IPS DF 4.7 (cell line): ENCODE measurements around the gene CETP.
"Not testable (repeated sequence)": the region's sequence is repeated elsewhere in the genome, so short reads cannot be mapped to it uniquely, and the experiment has no call there.

Experiments
- DNase-seq: peaks from one replicate; pipeline ENCODE4 v3.0.0-alpha.2; 2013; ENCODE audit warnings: low spot score; ENCODE audit errors: extremely low read depth

CETP gene

DNA sequence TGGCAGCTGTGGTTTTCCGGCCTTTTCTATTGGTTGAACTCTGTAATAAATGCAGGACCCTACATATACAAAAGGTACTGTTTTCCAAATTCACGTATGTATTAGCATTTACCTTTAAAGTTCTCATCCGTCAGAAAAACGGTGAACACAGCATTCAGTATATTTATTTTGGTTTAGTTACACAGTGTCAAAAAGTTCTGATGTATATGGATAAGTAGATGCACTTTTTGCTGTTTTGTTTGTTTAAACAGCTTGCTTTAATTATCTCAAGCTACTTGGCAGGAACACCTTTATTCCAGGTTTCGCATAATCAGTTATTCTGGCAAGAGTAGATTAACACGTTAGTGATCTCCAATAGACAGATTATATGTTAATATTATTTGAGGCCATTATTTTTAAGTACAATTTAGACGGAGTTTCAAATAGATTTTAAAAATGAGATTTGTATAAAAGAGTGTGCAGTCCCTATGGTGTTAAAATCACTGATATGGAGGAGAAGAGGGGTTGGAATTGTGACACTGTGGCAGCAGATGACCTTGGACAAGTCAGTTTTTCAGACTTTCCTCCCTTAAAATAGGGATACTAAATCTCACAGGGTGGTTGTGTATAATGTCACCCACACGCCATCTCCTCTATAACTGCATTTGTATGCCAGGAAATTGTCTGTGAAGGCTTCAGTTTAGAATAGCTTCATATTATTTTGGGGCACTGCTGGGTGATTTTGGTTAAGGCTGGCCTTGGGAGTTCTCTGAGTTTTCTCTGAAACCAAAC, 27.7 kb upstream of the CETP start:
- no peak for DNase-seq

- DNase-seq = not testable (repeated sequence)
Observed at GRCh38 chr16:56934599-56935145, 27.1 kb upstream of the CETP start.

DNA sequence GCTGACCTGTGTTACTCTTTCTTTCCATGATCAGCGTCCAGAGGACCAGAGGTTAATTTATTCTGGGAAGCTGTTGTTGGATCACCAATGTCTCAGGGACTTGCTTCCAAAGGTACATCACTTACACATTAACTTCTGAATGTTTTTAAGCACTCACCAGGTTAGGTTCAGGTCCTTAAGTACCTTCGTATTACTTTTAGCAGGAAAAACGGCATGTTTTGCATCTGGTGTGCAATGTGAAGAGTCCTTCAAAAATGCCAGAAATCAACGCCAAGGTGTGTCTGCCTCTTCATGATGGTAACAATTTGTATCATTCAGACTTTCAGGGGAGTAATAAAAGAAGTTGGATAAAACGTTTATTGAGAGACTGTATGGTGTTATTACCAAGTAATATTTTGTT, 26.5 kb upstream of the CETP start:
- DNase-seq = no peak

DNA sequence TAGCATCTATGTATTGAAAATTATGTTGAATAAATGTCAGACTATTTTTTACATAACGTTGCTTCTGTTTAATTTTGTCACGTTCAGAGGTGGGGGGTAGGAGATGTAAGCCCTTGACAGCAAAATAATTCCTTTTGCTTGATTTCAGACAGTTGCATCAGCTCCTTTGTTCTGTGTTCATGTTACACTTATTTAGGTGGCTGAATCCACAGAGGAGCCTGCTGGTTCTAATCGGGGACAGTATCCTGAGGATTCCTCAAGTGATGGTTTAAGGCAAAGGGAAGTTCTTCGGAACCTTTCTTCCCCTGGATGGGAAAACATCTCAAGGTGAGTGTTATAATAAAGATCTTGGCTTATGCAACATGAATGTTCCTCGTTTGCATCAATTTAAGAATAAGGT, 25.3 kb upstream of the CETP start:
- DNase-seq = no peak

DNA sequence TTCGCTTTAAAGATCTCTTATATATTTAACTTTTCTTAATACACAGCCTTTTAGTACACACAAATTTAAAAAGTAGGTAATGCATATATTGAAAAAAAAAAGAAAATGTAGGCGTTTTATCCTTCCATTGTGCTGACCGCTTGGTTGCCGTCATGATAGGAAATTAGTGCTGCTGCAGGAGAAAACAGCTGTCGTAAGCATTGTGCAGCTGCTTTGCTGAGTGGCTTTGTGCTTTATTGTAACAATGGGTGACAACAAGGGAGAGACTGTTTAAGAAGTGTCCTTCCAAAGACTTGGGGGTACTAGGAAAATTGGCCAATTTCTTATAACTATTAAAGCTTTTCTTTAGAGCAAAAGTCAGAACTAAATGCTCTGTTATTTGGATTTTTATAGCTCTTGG, 24.8 kb upstream of the CETP start:
- no peak for DNase-seq

GRCh38 chr16:56938664-56939513, 22.9 kb upstream of the CETP start:
- DNase-seq = no peak

- DNase-seq = no peak
Observed at GRCh38 chr16:56939801-56940200, 21.9 kb upstream of the CETP start.

- no peak for DNase-seq
Observed at GRCh38 chr16:56941092-56941491, 20.7 kb upstream of the CETP start.

DNA sequence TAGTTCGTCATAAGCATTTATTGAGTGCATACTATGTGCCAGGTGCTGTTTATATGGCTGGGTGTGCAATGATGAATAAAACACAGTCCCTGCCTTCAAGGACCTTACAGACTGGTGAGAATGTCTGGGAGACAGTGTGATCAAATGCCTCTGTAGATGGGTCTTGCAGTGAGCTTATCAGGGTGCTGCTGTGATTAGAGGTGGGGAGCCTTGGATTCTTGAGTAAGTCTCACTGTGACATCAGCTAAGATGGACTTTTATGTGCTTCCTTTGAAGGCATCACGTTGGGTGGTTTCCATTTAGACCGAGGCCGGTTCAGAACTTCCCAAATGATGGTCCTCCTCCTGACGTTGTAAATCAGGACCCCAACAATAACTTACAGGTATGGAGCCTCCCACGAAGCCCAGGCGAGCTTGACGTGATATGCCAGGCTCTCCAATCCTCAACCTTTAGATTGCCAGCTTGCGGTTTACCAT, 19.9 kb upstream of the CETP start:
- no peak for DNase-seq

- DNase-seq = no peak
Observed at GRCh38 chr16:56943761-56944375, 17.9 kb upstream of the CETP start.

DNA sequence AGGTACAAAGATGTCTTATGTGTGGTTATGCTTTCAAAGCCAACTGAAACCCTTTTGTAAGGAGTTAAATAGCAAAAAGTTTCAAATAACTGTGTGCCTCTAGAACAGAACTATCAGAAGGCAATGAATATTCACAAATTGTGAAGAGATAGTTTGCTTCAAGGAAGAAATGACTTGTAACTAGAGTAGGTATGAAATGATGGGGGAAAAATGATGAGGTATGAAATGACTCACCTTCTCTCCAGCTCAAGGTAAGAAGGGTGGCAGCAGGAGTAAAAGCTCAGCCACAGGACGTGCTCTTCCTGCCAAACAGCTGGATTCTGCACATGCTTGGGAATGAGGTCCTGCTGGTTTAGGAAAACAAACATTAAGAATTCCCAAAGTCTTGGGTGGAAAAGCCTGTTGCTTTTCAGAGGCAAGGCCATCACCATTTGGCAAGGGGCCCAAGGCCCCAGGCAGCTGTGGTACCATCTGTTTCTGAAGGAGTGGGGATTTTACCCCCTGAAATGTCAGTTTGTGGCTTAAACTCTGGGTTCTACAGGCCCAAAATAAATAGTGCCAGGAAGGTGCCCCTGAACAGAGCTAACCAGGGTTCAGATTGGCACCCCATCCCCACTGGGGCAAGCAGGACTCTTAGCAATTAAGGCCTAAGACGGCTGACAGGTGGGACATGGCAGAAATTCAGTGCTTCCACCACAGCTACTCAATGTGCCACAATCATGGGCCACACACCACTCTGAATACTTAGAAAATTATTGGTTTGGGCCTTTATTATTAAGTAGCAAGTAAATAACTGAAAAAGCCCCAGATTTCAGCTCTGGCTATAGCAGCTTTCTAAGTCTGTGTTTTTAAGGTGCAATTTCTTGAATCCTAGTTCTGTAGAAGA, 16.6 kb upstream of the CETP start:
- DNase-seq = no peak

GRCh38 chr16:56945847-56946527, 15.8 kb upstream of the CETP start:
- DNase-seq = no peak

DNA sequence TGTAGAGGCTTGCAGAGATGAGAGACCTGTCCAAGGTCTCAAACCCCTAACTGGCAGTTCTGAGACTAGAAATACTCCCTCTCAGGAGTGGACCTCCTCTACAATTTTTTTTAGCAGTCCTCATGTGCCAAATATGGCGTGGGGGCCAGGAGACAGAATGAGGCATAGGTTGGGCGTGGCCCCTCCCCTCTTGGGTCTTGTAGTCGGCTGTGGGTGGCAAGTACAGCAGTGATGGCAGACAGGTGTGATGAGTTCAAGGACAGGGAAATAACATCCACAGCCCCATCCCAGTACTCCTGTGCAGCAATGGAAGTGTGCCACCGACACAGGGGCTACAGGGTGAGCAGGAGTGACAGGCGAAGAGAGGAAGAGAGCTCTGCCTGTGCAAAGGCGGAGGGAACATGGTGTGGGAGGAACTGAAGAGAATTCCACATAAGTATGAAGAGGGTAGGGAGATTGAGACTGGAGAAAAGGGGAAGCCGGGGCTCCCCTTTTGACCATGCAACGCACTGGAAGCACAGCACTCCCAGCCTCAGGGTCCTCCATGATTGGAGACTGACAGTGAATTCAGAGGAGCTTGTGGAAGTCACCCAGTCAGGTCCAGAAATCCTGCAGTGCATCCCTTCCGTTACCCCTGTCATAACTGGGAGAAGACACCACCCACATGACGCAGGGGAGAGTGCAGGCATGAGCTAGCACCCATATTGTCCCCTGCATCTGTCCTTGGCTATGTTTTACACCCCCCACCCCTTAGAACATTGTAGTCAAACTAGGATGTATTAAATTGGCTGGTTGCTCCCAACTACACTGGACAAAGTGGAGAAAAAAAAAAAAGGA, 14.8 kb upstream of the CETP start:
- no peak for DNase-seq

GRCh38 chr16:56947604-56947995, 14.2 kb upstream of the CETP start:
- DNase-seq = no peak

DNA sequence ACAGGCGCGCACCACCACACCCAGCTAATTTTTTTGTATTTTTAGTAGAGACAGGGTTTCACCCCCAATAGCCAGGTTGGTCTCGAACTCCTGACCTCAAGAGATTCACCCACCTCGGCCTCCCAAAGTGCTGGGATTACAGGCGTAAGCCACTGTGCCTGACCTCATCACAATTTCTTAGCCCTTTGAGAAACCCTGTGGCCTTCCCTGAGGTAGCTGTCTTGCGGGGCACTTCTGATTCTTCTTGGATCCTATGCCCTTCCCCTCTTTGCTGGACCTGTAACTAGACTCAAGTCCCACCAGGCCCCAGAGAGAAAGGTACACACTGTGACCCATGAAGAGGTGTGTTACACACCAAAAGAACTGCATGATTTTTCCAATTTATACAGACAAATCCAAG, 13.5 kb upstream of the CETP start:
- no peak for DNase-seq

- no peak for DNase-seq
Observed at GRCh38 chr16:56950051-56950450, 11.7 kb upstream of the CETP start.

DNA sequence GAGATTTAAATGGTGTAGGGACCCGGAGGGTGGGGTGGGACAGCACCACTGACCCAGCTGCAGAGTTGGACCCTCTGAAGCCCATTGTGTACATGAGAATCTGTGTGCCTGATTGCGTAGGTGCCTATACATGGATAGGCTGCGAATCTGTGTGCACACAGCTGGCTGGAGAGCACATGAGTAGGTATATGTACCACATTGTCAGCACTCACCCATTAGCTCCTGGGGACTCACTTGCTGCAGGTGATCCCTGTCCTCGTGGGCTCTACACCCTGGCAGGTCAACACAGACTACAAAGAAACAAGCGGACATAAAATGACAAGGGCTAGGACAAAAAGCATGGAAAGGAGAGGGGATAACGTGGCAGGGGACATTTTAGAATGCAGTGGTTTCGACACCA, 11.3 kb upstream of the CETP start:
- DNase-seq = no peak

DNA sequence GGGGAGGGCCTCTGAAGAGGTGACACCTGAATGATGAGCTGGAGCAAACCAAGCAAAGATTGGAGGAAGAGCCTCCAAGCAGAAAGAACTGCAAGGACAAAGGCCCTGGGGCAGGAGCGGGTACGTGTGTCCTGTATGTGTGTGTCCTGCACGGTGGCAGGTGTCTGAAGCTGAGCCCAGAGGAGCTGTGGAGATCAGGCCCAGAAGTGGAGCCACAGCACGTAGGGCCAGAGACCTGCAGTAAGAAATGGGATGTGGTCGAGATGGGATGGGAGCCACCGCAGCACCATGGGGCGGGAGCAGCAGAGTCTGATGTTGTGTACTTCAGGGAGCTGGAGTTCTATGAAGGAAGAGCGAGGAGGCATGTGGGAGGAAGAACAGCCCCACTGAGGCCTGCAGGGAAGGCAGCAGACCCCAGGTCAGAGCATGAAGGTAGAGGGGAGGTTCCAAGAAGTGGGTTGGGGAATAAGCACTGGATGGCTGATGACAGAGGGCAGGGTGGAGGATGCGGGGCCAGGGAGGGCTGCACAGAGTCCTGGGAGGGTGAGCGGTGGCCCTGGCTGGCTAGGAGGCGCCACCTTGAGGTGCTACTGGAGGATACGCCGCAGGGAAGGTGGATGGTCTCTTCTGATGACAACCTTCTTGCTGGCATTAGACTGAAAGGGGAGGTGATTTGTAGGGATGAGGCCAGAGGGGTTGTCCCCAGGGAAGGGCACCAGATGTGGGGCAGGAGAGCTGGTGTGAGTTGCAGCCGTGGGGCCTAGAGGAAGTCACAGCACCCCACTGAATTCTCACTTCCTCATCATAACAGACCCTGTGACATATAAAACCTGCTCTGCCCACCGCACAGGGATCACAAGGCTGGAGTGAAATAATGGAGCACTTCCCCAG, 10.6 kb upstream of the CETP start:
- no peak for DNase-seq
